ENCODE data around the gene DUS1L.

GRCh38 chr17:82107341-82107860 is 41.8 kb upstream of the DUS1L start:
- peak in 2 of 3 experiments; percentile 25 to 48 for TF ChIP-seq CTCF (optimal IDR thresholded peaks at IDR 0.05 in 1 of 3, IDR thresholded peaks at IDR 0.05 in 1 of 3, conservative IDR thresholded peaks at IDR 0.05 in 1 of 3; ENCODE audit: extremely low read depth in 1 of 3, insufficient read depth in 2 of 3, low read length in 3 of 3)
- TF ChIP-seq EZH2 (IDR thresholded peaks at IDR 0.05; ENCODE audit: low read length), result no peak

All from keratinocyte (primary cell).